Stimulated activated CD8-positive, alpha-beta memory T cell treated with anti-CD3 and anti-CD28 coated beads, Interleukin-12 subunit alpha, Interleukin-12 subunit beta, amount 100 ng/mL, for 4 hours (primary cell): Measurements from ENCODE around the gene LIMK1.
A peak's percentile ranks its signal among the peaks of the same experiment; 100 is the strongest.

Experiments used
- DNase-seq: peaks from one replicate; pipeline ENCODE4 v3.0.0-alpha.2; 2020; ENCODE audit warnings: low read depth

LIMK1 gene

GRCh38 chr7:74056096-74056915, 27.3 kb upstream of the LIMK1 start:
- DNase-seq = no peak

GRCh38 chr7:74057216-74057925, 26.2 kb upstream of the LIMK1 start:
- no peak for DNase-seq

GRCh38 chr7:74057987-74058386, 25.6 kb upstream of the LIMK1 start:
- no peak for DNase-seq

GRCh38 chr7:74058486-74058885, 25.1 kb upstream of the LIMK1 start:
- no peak for DNase-seq

GRCh38 chr7:74059037-74059436, 24.6 kb upstream of the LIMK1 start:
- no peak for DNase-seq

GRCh38 chr7:74059681-74060588, 23.7 kb upstream of the LIMK1 start:
- no peak for DNase-seq

GRCh38 chr7:74061840-74062539, 21.6 kb upstream of the LIMK1 start:
- DNase-seq = peak; percentile 59

GRCh38 chr7:74063223-74063641, 20.4 kb upstream of the LIMK1 start:
- DNase-seq = no peak

- no peak for DNase-seq
Measured at GRCh38 chr7:74063646-74064045, 20.0 kb upstream of the LIMK1 start.

- no peak for DNase-seq
Measured at GRCh38 chr7:74064696-74065095, 18.9 kb upstream of the LIMK1 start.

- DNase-seq = no peak
Measured at GRCh38 chr7:74066626-74067025, 17.0 kb upstream of the LIMK1 start.

- no peak for DNase-seq
Measured at GRCh38 chr7:74068378-74069085, 15.1 kb upstream of the LIMK1 start.

GRCh38 chr7:74069086-74069541, 14.5 kb upstream of the LIMK1 start:
- no peak for DNase-seq

GRCh38 chr7:74069790-74070618, 13.6 kb upstream of the LIMK1 start:
- DNase-seq = no peak

- no peak for DNase-seq
Measured at GRCh38 chr7:74070619-74070921, 13.0 kb upstream of the LIMK1 start.

GRCh38 chr7:74071121-74071520, 12.5 kb upstream of the LIMK1 start:
- DNase-seq = no peak

- DNase-seq = no peak
Measured at GRCh38 chr7:74074770-74075169, 8.8 kb upstream of the LIMK1 start.

- no peak for DNase-seq
Measured at GRCh38 chr7:74078461-74078860, 5.1 kb upstream of the LIMK1 start.

GRCh38 chr7:74082770-74083116, 861 bp upstream of the LIMK1 start:
- no peak for DNase-seq

- DNase-seq = no peak
Measured at GRCh38 chr7:74083928-74084721, 521 bp downstream of the LIMK1 start.
